ENCODE data around the gene PKD1L1.

DNA sequence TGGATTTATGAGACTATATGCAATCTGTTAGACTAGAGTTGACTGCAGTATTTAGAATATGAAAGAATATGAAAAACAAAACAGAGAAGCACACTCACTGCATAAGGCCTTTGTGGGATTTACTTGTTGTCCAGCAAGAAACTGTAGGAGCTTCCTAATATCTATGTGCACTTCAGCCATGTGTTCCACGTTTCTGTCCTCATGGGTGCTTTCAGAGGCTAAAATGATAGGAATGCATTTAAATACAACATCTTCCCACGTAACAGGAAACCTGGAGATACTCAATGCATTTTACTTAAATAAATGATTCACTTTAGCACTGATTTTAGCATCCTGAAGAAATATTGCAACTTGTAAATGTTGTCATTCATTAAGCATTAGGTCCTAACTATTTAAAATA lies 19.4 kb upstream of the PKD1L1 start:
- TF ChIP-seq ARNTL (CRISPR knock-in tag; IDR thresholded peaks at IDR 0.05; ENCODE audit: borderline replicate concordance, low read depth) (no peak), ZNF70 (CRISPR knock-in tag; IDR thresholded peaks at IDR 0.05) (no peak), ZFP30 (CRISPR knock-in tag; IDR thresholded peaks at IDR 0.05) (no peak), RARB (CRISPR knock-in tag; IDR thresholded peaks at IDR 0.05) (no peak), GLIS3 (CRISPR knock-in tag; IDR thresholded peaks at IDR 0.05) (no peak), ESRRG (CRISPR knock-in tag; IDR thresholded peaks at IDR 0.05) (no peak), OSR1 (CRISPR knock-in tag; IDR thresholded peaks at IDR 0.05) (no peak), TOX (CRISPR knock-in tag; IDR thresholded peaks at IDR 0.05; ENCODE audit: borderline replicate concordance) (no peak), SNAI2 (CRISPR knock-in tag; IDR thresholded peaks at IDR 0.05) (no peak), PPARA (CRISPR knock-in tag; IDR thresholded peaks at IDR 0.05; ENCODE audit: borderline replicate concordance) (no peak)
- TF ChIP-seq, protein P1, sequence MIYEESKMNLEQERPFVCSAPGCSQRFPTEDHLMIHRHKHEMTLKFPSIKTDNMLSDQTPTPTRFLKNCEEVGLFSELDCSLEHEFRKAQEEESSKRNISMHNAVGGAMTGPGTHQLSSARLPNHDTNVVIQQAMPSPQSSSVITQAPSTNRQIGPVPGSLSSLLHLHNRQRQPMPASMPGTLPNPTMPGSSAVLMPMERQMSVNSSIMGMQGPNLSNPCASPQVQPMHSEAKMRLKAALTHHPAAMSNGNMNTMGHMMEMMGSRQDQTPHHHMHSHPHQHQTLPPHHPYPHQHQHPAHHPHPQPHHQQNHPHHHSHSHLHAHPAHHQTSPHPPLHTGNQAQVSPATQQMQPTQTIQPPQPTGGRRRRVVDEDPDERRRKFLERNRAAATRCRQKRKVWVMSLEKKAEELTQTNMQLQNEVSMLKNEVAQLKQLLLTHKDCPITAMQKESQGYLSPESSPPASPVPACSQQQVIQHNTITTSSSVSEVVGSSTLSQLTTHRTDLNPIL (CRISPR knock-in tag; IDR thresholded peaks at IDR 0.05; ENCODE audit: low read depth) = no peak
- TF ChIP-seq, protein P2, sequence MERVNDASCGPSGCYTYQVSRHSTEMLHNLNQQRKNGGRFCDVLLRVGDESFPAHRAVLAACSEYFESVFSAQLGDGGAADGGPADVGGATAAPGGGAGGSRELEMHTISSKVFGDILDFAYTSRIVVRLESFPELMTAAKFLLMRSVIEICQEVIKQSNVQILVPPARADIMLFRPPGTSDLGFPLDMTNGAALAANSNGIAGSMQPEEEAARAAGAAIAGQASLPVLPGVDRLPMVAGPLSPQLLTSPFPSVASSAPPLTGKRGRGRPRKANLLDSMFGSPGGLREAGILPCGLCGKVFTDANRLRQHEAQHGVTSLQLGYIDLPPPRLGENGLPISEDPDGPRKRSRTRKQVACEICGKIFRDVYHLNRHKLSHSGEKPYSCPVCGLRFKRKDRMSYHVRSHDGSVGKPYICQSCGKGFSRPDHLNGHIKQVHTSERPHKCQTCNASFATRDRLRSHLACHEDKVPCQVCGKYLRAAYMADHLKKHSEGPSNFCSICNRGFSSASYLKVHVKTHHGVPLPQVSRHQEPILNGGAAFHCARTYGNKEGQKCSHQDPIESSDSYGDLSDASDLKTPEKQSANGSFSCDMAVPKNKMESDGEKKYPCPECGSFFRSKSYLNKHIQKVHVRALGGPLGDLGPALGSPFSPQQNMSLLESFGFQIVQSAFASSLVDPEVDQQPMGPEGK (CRISPR knock-in tag; IDR thresholded peaks at IDR 0.05; ENCODE audit: borderline replicate concordance) = no peak
